NCI-H1105 treated with DMSO at 0.1 percent for 48 hours (cell line): ENCODE data around the gene SYNGR1.

ENCODE experiments used
- DNase-seq: peaks from one replicate; lab custom pipeline; 2025; lab: John Stamatoyannopoulos, UW

The SYNGR1 gene

GRCh38 chr22:39431216-39431801 is 81.5 kb downstream of the SYNGR1 start:
- DNase-seq = no peak

- DNase-seq = no peak
These were observed 82.0 kb downstream of the SYNGR1 start for GRCh38 chr22:39431821-39432251.

- DNase-seq = no peak
These were observed 82.6 kb downstream of the SYNGR1 start for GRCh38 chr22:39432361-39432811.

- no peak for DNase-seq
These were observed 83.9 kb downstream of the SYNGR1 start for GRCh38 chr22:39433476-39434242.

GRCh38 chr22:39434243-39434653 is 84.5 kb downstream of the SYNGR1 start:
- no peak for DNase-seq

GRCh38 chr22:39434721-39435120 is 84.9 kb downstream of the SYNGR1 start:
- DNase-seq = no peak
